H1 (cell line): ENCODE results near the gene PRKCA. TPM values are rescaled to one million over a fixed set of nuclear protein-coding genes. Genes with fewer than 3 reads are reported as not detected.

Experiments
- EP300 ChIP-seq, 2 experiments: IDR thresholded peaks; 1 replicate in 1 of 2; 2 replicates in 1 of 2; pipeline ENCODE4 v1.6.1; 2011 to 2012; ENCODE audit warnings: low read depth in 2 of 2, low read length in 2 of 2, mild to moderate bottlenecking in 2 of 2, borderline replicate concordance in 1 of 2, inconsistent platforms in 1 of 2, moderate library complexity in 1 of 2
- NRF1 ChIP-seq: IDR thresholded peaks from 2 replicates; pipeline ENCODE4 v1.6.1; 2011; ENCODE audit warnings: mild to moderate bottlenecking, low read depth, low read length, improper control_type of control experiment
- PHF8 ChIP-seq: fragments of 200-600 bp; sonication (generic); conservative IDR thresholded peaks from 2 replicates; pipeline ENCODE4 v1.7.1; 2012; ENCODE audit warnings: low read depth, mild to moderate bottlenecking, inconsistent platforms, low read length, moderate library complexity
- RAD21 ChIP-seq, 2 experiments: IDR thresholded peaks in 1 of 2; conservative IDR thresholded peaks in 1 of 2; 2 replicates each; pipeline ENCODE4 v1.6.1; 2011; ENCODE audit warnings: low read depth in 2 of 2, low read length in 2 of 2, improper control_type of control experiment in 1 of 2, inconsistent platforms in 1 of 2, mild to moderate bottlenecking in 1 of 2, moderate library complexity in 1 of 2
- polyA plus RNA-seq, 7 experiments: library from polyadenylated mRNA; depleted of rRNA in 3 of 7; stranded (reverse) in 5 of 7; unstranded in 2 of 7; fragments of >200 nt in 5 of 7; fragments of 200-250 nt in 2 of 7; gene quantifications; 1 replicate in 5 of 7; 2 replicates in 1 of 7; 4 replicates in 1 of 7; pipeline versions ENCODE4 v1.2.1 to v1.2.3, GENCODE V29; 2011 to 2013; ENCODE audit warnings: missing spikeins in 2 of 7, mixed read lengths in 2 of 7
- total RNA-seq: library from RNA; stranded (reverse); fragmentation: NEBNext Ultra II Directional; extraction: Animal tissue kit (Norgen Biotek cat#: 25700); gene quantifications from 2 replicates; pipeline ENCODE4 v1.2.1, GENCODE V29; 2021

The PRKCA gene
- total and polyA plus RNA-seq, 2 of the 8 experiments (the other 6 are each of a cell fraction or from before 2014, with no cell fraction given): 5.8 to 17.8 TPM

DNA sequence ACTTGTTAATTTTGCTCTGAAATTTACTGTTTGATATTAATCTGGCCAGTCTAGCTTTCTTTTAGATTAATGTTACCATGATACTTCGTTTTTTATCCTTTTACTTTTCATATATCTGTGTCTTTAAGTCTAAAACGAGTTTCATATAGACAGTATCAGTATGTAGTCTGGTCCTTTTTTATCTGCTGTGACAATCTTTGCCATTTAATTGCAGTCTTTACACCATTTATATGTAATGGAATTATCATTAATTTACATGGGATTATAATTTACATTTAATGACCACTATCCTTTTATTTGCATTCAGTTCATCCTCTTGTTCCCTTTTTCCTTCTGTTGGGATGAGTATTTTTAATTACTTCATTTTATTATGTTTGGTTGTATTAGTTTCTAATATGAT is 243.5 kb downstream of the PRKCA start (continued):
- TF ChIP-seq PHF8 (no peak), NRF1 (no peak), EP300 (IDR thresholded peaks at IDR 0.05; ENCODE audit: borderline replicate concordance in 1 of 2, low read depth in 2 of 2, low read length in 2 of 2) (no peak), RAD21 (IDR thresholded peaks at IDR 0.05 in 1 of 2, conservative IDR thresholded peaks at IDR 0.05 in 1 of 2; ENCODE audit: low read depth in 2 of 2, low read length in 2 of 2) (no peak)
